B cell (primary cell): ENCODE data around the gene NTM.

Experiments used
- EZH2 ChIP-seq: IDR thresholded peaks from 2 replicates; pipeline ENCODE4 v1.6.1; 2012; ENCODE audit warnings: borderline replicate concordance, low read depth, mild to moderate bottlenecking, moderate library complexity, low read length; ENCODE audit not compliant: insufficient read depth, poor library complexity, severe bottlenecking
- TF ChIP-seq, protein P1 (sequence below): fragments of 200-600 bp; IDR thresholded peaks from one replicate; pipeline ENCODE4 v1.8.0; 2022; ENCODE audit warnings: antibody characterized with exemption, mild to moderate bottlenecking

GRCh38 chr11:131611322-131611721, 240.9 kb downstream of the NTM start:
- TF ChIP-seq, protein P1, sequence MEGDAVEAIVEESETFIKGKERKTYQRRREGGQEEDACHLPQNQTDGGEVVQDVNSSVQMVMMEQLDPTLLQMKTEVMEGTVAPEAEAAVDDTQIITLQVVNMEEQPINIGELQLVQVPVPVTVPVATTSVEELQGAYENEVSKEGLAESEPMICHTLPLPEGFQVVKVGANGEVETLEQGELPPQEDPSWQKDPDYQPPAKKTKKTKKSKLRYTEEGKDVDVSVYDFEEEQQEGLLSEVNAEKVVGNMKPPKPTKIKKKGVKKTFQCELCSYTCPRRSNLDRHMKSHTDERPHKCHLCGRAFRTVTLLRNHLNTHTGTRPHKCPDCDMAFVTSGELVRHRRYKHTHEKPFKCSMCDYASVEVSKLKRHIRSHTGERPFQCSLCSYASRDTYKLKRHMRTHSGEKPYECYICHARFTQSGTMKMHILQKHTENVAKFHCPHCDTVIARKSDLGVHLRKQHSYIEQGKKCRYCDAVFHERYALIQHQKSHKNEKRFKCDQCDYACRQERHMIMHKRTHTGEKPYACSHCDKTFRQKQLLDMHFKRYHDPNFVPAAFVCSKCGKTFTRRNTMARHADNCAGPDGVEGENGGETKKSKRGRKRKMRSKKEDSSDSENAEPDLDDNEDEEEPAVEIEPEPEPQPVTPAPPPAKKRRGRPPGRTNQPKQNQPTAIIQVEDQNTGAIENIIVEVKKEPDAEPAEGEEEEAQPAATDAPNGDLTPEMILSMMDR: no peak
- no peak for TF ChIP-seq EZH2
